Cardiac muscle cell (in vitro differentiated cells and primary cell): ENCODE measurements around the gene JAGN1. TPM values are rescaled to one million over a fixed set of nuclear protein-coding genes. Genes with fewer than 3 reads are reported as not detected.
A peak's percentile ranks its signal among the peaks of the same experiment; 100 is the strongest.
"Not testable (repeated sequence)": the region's sequence is repeated elsewhere in the genome, so short reads cannot be mapped to it uniquely, and the experiment has no call there.

ENCODE experiments used
- DNase-seq, 2 donors: peaks; one replicate each; pipeline versions ENCODE4 v3.0.0 to v3.0.0-alpha.2; 2010 to 2017; ENCODE audit warnings: low read depth in 1 of 2, low spot score in 1 of 2
- H3K27ac ChIP-seq: fragments of 200-600 bp; sonication (generic); 2 replicates; pipeline ENCODE4 v1.5.1; 2016
- H3K27me3 ChIP-seq: fragments of 200-600 bp; sonication (generic); 2 replicates; pipeline ENCODE4 v1.6.0; 2016; ENCODE audit warnings: control low read depth
- H3K36me3 ChIP-seq: fragments of 200-600 bp; sonication (generic); 2 replicates; pipeline ENCODE4 v1.5.1; 2016; ENCODE audit warnings: control low read depth
- H3K4me1 ChIP-seq: fragments of 200-600 bp; sonication (generic); 2 replicates; pipeline ENCODE4 v1.8.1; 2017; ENCODE audit warnings: low read depth, mild to moderate bottlenecking, mixed run types
- H3K4me3 ChIP-seq: fragments of 200-600 bp; sonication (generic); 2 replicates; pipeline ENCODE4 v1.5.1; 2016; ENCODE audit warnings: mild to moderate bottlenecking
- H3K9me3 ChIP-seq: fragments of 200-600 bp; sonication (generic); 2 replicates; pipeline ENCODE4 v1.5.1; 2017; ENCODE audit warnings: low read depth, mild to moderate bottlenecking, control low read depth
- polyA plus RNA-seq: library from polyadenylated mRNA; unstranded; fragments of >200 nt; fragmentation: Nextera tagmentation; extraction: Ambion mirVana; gene quantifications from 2 replicates; pipeline ENCODE4 v1.2.1, GENCODE V29; 2016
- total RNA-seq: library from RNA; depleted of rRNA; stranded (reverse); fragments of >200 nt; gene quantifications from 2 replicates; pipeline ENCODE4 v1.2.3, GENCODE V29; 2016
- TF ChIP-seq, protein P1 (sequence below): IDR thresholded peaks from 2 replicates; pipeline ENCODE4 v1.5.1; 2012; ENCODE audit warnings: low read depth, mild to moderate bottlenecking, low read length

The JAGN1 gene
- total and polyA plus RNA-seq, 2 experiments from 2014 or later: 50.6 to 58.0 TPM

DNA sequence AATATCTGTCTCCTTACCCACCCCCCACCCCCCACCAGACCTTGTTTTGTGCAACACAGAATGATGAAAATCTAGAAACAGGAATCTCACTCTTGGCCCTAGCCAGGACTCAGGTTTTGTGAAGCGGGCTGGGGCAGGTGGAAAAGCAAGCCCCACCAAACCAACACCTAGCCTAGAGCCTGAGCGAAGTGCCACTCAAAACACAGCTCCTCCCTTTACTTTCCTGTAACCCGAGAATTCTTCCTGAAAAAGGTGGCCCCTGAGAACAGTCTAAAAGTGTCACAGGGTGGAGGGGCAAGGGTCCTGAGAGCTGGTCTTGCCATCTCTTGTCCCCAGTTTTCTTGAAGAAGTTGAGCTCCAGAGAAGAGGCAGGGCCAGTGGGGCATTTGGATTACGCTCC, 29.2 kb upstream of the JAGN1 start:
- no peaks in the 10 kb centered on the region for H3K36me3 ChIP-seq
- TF ChIP-seq, protein P1, sequence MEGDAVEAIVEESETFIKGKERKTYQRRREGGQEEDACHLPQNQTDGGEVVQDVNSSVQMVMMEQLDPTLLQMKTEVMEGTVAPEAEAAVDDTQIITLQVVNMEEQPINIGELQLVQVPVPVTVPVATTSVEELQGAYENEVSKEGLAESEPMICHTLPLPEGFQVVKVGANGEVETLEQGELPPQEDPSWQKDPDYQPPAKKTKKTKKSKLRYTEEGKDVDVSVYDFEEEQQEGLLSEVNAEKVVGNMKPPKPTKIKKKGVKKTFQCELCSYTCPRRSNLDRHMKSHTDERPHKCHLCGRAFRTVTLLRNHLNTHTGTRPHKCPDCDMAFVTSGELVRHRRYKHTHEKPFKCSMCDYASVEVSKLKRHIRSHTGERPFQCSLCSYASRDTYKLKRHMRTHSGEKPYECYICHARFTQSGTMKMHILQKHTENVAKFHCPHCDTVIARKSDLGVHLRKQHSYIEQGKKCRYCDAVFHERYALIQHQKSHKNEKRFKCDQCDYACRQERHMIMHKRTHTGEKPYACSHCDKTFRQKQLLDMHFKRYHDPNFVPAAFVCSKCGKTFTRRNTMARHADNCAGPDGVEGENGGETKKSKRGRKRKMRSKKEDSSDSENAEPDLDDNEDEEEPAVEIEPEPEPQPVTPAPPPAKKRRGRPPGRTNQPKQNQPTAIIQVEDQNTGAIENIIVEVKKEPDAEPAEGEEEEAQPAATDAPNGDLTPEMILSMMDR: no peak
- H3K4me3 ChIP-seq: no peak overlapping the region
- H3K27ac ChIP-seq: no peak overlapping the region
- no peaks in the 10 kb centered on the region for H3K9me3 ChIP-seq
- H3K4me1 ChIP-seq: peaks cover 20% of the 10 kb centered on the region
- DNase-seq: peak in 1 of 2 donors; percentile 18
- no peaks in the 10 kb centered on the region for H3K27me3 ChIP-seq

DNA sequence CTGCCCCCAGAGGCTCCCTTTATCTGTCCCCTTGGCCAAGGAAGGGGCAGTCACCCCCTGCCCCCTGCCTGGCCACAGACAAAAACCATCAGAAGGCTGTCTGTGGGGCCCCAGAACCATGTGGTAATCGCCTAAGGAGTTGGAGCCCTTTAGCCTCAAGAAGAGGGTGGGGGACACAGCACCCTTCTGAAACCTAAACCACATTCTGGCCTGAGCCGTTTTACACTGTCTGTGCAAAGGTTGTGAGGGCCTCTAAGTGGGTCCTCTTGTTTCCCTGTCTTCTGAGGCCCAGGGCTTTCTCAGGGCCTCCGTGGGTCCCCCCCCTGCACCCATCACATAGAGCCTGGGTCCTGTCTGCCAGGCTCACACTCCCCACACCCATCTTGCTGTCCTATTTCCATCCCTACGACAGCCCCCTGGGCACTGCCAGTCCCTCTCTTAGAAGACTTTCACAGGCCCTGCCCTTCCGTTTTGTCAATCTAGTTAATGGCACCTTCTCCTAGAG, 28.7 kb upstream of the JAGN1 start:
- Histone ChIP-seq H3K4me1 (peaks cover 20% of the 10 kb centered on the region), H3K9me3 (no peaks in the 10 kb centered on the region), H3K27me3 (no peaks in the 10 kb centered on the region), H3K27ac (no peak overlapping the region), H3K36me3 (no peaks in the 10 kb centered on the region), H3K4me3 (no peak overlapping the region)
- TF ChIP-seq, protein P1: no peak
- DNase-seq: no peak

DNA sequence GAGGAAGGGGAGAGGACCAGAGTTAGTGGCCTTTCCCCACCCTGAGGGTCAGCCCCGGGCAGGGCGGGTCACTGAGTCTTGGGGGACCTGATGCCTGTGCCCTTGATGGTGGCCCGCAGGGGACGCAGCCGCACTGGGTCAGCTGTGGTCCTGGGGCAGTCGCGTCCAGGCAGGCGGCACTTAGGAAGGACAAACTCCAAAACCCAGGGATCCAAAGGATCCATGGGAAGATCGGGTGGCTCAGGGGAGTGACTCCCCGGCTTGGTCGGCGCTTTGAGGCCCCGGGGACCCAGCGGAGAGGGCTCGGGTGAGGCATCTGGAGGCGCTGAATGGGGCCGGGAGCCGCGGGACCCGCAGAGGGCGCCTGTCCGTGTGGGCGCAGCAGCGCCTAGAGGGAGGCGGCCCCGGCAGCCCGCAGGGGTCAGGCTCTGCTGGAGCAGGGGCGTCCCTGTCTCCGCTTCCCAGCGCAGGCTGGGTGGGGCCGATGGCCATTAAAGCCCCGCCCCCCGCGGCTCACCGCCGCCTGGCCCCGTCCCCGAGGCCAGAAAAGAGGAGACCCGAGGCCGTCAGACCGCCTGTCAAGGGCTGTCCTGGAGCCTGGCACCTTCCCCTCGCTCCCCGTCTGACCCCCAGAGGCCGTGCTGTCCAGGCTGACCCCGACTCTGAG, 27.9 kb upstream of the JAGN1 start:
- H3K9me3 ChIP-seq: no peaks in the 10 kb centered on the region
- H3K4me3 ChIP-seq: no peak overlapping the region
- TF ChIP-seq, protein P1: peak; percentile 59

DNA sequence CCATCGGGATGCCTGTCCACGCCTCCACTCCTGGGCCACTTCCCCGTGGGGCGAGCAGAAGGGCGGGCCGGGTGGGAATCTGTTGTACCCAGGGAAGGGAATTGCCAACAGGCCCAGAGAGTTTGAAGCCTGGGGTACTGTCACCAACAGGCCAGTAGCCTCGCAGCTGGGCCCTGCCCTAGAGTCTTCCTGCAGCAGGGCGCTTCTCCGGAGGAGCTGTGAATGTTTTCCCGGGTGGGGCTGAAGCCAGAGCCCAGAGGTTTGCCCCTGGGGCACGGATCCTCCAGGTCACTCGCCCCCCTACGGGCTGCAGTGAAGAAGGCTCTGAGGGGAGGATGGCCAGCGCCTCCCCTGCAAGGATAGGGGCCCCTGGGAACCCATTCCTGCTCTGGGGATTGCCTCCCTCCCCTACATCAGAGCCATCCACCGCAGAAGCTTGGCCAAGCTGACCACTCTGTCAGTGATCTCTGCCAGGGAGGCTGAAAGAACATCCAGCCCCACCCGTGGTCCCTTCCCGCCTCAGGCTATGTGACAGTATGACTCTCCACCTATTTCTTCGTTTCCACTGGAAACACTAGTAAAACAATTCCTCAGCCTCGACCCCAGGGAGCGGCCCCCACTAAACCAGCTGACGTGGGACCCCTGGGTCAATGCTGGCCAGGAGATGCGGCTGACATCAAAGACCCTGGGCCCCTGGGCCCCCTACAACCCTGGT, 27.2 kb upstream of the JAGN1 start:
- H3K4me1 ChIP-seq: peaks cover 20% of the 10 kb centered on the region
- H3K27me3 ChIP-seq: no peaks in the 10 kb centered on the region
- H3K9me3 ChIP-seq: no peaks in the 10 kb centered on the region
- TF ChIP-seq, protein P1: no peak
- H3K36me3 ChIP-seq: no peaks in the 10 kb centered on the region
- peak in 1 of 2 donors; percentile 29 for DNase-seq
- H3K27ac ChIP-seq: peak overlapping the region; percentile 7
- no peak overlapping the region for H3K4me3 ChIP-seq

More for the DNA sequence above, 27.9 kb upstream of the JAGN1 start:
- Histone ChIP-seq H3K4me1 (peaks cover 20% of the 10 kb centered on the region), H3K36me3 (no peaks in the 10 kb centered on the region), H3K27me3 (no peaks in the 10 kb centered on the region), H3K27ac (peak overlapping the region; percentile 7)
- DNase-seq: peak; percentile 78 to 82

DNA sequence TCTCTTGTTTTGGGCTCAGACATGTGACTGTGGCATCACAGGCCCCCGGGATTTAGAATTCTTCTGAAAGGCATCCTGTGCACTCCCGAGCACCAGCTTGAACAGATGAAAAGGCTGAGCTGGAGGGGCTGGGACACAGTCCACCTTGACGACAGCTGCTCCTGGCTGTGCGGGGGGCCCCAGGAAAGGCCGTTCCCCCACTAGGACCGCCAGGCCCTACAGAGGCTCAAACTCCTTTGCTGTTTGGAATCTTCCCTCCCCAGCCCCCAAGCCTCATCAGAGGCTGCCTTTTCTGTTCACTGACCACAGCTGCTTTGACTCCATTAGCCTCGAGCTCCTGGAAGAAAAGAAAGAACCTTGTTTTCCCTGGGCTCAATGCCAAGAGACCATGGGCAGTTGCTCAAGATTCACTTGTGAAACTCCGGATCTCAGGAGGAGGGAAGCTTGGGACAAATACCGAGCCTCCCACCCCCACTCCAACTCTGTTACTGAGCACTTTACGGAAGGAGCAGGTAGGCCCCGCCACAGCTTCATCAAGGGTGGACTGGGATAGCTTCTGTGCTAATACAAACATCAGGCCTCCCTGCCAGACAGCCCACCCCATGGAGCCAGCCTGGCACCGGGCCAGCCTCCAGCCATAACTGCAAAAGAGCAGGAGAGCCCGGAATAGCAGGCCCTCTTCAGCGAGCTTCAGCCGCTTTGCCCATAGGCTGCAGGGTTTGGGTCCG, 26.0 kb upstream of the JAGN1 start:
- no peaks in the 10 kb centered on the region for H3K27me3 ChIP-seq
- H3K4me1 ChIP-seq: peaks cover 20% of the 10 kb centered on the region
- TF ChIP-seq, protein P1: no peak
- H3K4me3 ChIP-seq: no peak overlapping the region
- peak; percentile 87 to 97 for DNase-seq
- H3K9me3 ChIP-seq: no peaks in the 10 kb centered on the region
- peak overlapping the region; percentile 96 for H3K27ac ChIP-seq
- no peaks in the 10 kb centered on the region for H3K36me3 ChIP-seq

DNA sequence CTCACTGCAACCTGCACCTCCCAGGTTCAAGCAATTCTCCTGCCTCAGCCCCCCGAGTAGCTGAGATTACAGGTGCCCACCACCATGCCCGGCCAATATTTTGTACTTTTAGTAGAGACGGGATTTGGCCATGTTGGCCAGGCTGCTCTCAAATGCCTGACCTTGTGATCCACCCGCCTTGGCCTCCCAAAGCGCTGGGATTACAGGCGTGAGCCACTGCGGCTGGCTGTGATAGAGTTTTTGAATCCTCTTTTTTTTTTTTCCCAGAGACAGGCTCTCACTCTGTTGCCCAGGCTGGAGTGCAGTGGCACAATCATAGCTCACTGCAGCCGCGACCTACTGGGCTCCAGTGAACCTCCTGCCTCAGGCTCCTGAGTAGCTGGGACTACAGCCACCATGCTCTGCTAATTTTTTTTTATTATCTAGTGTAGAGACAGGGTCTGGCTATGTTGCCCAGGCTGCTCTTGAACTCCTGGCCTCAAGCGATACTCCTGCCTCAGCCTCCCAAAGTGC, 25.2 kb upstream of the JAGN1 start:
- not testable (repeated sequence) for H3K27me3 ChIP-seq, DNase-seq, H3K36me3 ChIP-seq, H3K9me3 ChIP-seq, H3K4me3 ChIP-seq
- peaks cover 20% of the 10 kb centered on the region for H3K4me1 ChIP-seq
- H3K27ac ChIP-seq: peak overlapping the region; percentile 96
